SU-DHL-6 (cell line): ENCODE results near the gene IL21.

Source experiments
- H2AFZ ChIP-seq: fragments of 200-600 bp; sonication (generic); 2 replicates; pipeline ENCODE4 v1.6.1; 2014; ENCODE audit warnings: low read depth, mild to moderate bottlenecking, moderate library complexity, mixed read lengths, antibody characterized with exemption, low read length; ENCODE audit not compliant: severe bottlenecking
- H3F3A ChIP-seq: fragments of 200-600 bp; shearing (Covaris generic); 2 replicates; pipeline ENCODE4 v1.6.0; 2016; ENCODE audit warnings: antibody characterized with exemption, mild to moderate bottlenecking; ENCODE audit not compliant: insufficient read depth
- H3K27ac ChIP-seq: fragments of 200-600 bp; sonication (generic); 2 replicates; pipeline ENCODE4 v1.5.1; 2016; ENCODE audit warnings: low read depth, mild to moderate bottlenecking, low read length, moderate library complexity, mixed read lengths
- H3K27me3 ChIP-seq: fragments of 200-600 bp; sonication (generic), shearing (Covaris generic); 2 replicates; pipeline ENCODE4 v1.6.0; 2014; ENCODE audit warnings: mild to moderate bottlenecking, low read length
- H3K36me3 ChIP-seq: fragments of 200-600 bp; sonication (generic); 2 replicates; pipeline ENCODE4 v1.6.1; 2014; ENCODE audit warnings: mild to moderate bottlenecking, low read length, mixed read lengths
- H3K4me2 ChIP-seq: fragments of 300-600, 200-600 bp; shearing (Covaris generic), sonication (generic); 2 replicates; pipeline ENCODE4 v1.6.0; 2014; ENCODE audit warnings: low read length, low read depth, mild to moderate bottlenecking; ENCODE audit not compliant: poor library complexity, severe bottlenecking
- H3K4me3 ChIP-seq: fragments of 200-600 bp; sonication (generic); 2 replicates; pipeline ENCODE4 v1.5.1; 2014; ENCODE audit warnings: antibody characterized with exemption, low read length, mild to moderate bottlenecking, mixed read lengths; ENCODE audit not compliant: insufficient read depth, poor library complexity, severe bottlenecking
- H3K79me2 ChIP-seq: fragments of 200-600 bp; sonication (generic); 2 replicates; pipeline ENCODE4 v1.6.1; 2014; ENCODE audit warnings: mild to moderate bottlenecking, low read length, moderate library complexity; ENCODE audit not compliant: insufficient read depth
- H3K9ac ChIP-seq: fragments of 200-600 bp; sonication (generic); 2 replicates; pipeline ENCODE4 v1.7.0; 2014; ENCODE audit warnings: mild to moderate bottlenecking, low read length
- H3K9me2 ChIP-seq: fragments of 200-600 bp; sonication (generic); replicated peaks from 2 replicates; pipeline ENCODE4 v1.6.1; 2014; ENCODE audit warnings: low read length; ENCODE audit not compliant: insufficient read depth
- H3K9me3 ChIP-seq: fragments of 200-600 bp; sonication (generic); 2 replicates; pipeline ENCODE4 v1.6.1; 2014; ENCODE audit warnings: low read length, mixed read lengths; ENCODE audit not compliant: insufficient read depth
- H4K20me1 ChIP-seq: fragments of 200-600 bp; sonication (generic); 2 replicates; pipeline ENCODE4 v1.6.1; 2014; ENCODE audit warnings: low read depth, mild to moderate bottlenecking, antibody characterized with exemption, low read length, moderate library complexity, mixed read lengths
- CTCF ChIP-seq: fragments of 200-600 bp; sonication (generic); IDR thresholded peaks from one replicate; pipeline ENCODE4 v1.5.1; 2017; ENCODE audit warnings: antibody characterized with exemption, mild to moderate bottlenecking, low read length, moderate library complexity; ENCODE audit not compliant: insufficient read depth, poor library complexity, severe bottlenecking
- EZH2phosphoT487 ChIP-seq: fragments of 200-600 bp; sonication (generic), shearing (Covaris generic); conservative IDR thresholded peaks from 2 replicates; pipeline ENCODE4 v1.6.1; 2018; ENCODE audit warnings: mild to moderate bottlenecking, antibody characterized with exemption, low read length, moderate library complexity, mixed read lengths

IL21 gene

GRCh38 chr4:122604146-122604545, 16.7 kb downstream of the IL21 start:
- H2AFZ ChIP-seq = no peak overlapping the region
- H3K36me3 ChIP-seq = no peaks in the 10 kb centered on the region

GRCh38 chr4:122603156-122603574, 17.7 kb downstream of the IL21 start:
- Histone ChIP-seq H4K20me1 (no peaks in the 10 kb centered on the region), H3K9me2 (no peaks in the 10 kb centered on the region), H3K4me3 (no peak overlapping the region), H2AFZ (no peak overlapping the region), H3K79me2 (no peaks in the 10 kb centered on the region), H3K4me2 (no peak overlapping the region), H3K9me3 (no peaks in the 10 kb centered on the region), H3K27ac (no peak overlapping the region), H3K9ac (no peak overlapping the region), H3K27me3 (no peaks in the 10 kb centered on the region), H3F3A (no peaks in the 10 kb centered on the region), H3K36me3 (no peaks in the 10 kb centered on the region)
- TF ChIP-seq CTCF = no peak
- no peak for TF ChIP-seq EZH2phosphoT487

More at GRCh38 chr4:122604146-122604545, 16.7 kb downstream of the IL21 start:
- Histone ChIP-seq H3K4me2 (no peak overlapping the region), H3K27me3 (no peaks in the 10 kb centered on the region), H3K9me3 (no peaks in the 10 kb centered on the region), H3K27ac (no peak overlapping the region), H3K9ac (no peak overlapping the region), H3K9me2 (no peaks in the 10 kb centered on the region), H4K20me1 (no peaks in the 10 kb centered on the region), H3K4me3 (no peak overlapping the region), H3K79me2 (no peaks in the 10 kb centered on the region), H3F3A (no peaks in the 10 kb centered on the region)
- no peak for TF ChIP-seq CTCF
- TF ChIP-seq EZH2phosphoT487 = no peak

- no peak for TF ChIP-seq CTCF
- TF ChIP-seq EZH2phosphoT487 = no peak
- Histone ChIP-seq H3K4me3 (no peak overlapping the region), H3K9ac (no peak overlapping the region), H3K4me2 (no peak overlapping the region), H3F3A (no peaks in the 10 kb centered on the region), H3K79me2 (no peaks in the 10 kb centered on the region), H3K36me3 (no peaks in the 10 kb centered on the region), H3K27me3 (no peaks in the 10 kb centered on the region), H3K9me3 (no peaks in the 10 kb centered on the region), H2AFZ (no peak overlapping the region), H4K20me1 (no peaks in the 10 kb centered on the region), H3K27ac (no peak overlapping the region), H3K9me2 (no peaks in the 10 kb centered on the region)
Measured at GRCh38 chr4:122602277-122603142, 18.4 kb downstream of the IL21 start.
